Measurements from ENCODE around the gene AMFR.

DNA sequence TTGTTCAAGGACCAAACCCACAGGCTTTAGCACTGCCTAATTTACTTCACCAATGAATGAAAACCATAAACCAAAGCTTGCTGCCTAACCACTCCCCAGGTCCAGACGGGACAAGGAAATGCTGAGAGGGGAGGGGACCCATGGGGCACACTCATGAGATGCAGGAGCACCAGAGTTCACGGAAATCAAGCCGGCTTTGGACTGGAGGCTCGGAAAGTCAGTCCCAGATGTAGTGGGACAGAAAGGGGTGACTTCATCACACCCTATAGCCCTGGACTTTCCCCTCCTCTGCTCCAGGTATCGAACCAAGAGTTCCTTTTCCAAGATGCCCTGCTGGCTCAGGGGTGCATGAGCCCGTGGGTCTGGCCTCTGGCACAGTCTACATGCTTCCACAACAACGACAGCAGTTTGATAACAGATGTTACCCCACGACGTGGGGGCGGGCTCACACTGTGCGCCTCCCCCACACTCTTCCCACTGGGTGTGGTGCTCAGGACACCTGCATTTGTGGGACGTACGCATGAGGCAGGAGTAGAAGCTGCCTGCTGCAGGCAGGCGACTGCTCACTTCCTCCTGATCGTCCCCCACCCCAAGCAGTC lies 63.2 kb downstream of the AMFR start:
- TF ChIP-seq, protein P1, sequence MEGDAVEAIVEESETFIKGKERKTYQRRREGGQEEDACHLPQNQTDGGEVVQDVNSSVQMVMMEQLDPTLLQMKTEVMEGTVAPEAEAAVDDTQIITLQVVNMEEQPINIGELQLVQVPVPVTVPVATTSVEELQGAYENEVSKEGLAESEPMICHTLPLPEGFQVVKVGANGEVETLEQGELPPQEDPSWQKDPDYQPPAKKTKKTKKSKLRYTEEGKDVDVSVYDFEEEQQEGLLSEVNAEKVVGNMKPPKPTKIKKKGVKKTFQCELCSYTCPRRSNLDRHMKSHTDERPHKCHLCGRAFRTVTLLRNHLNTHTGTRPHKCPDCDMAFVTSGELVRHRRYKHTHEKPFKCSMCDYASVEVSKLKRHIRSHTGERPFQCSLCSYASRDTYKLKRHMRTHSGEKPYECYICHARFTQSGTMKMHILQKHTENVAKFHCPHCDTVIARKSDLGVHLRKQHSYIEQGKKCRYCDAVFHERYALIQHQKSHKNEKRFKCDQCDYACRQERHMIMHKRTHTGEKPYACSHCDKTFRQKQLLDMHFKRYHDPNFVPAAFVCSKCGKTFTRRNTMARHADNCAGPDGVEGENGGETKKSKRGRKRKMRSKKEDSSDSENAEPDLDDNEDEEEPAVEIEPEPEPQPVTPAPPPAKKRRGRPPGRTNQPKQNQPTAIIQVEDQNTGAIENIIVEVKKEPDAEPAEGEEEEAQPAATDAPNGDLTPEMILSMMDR (IDR thresholded peaks at IDR 0.05; ENCODE audit: low read length), result no peak
- TF ChIP-seq EZH2 (IDR thresholded peaks at IDR 0.05; ENCODE audit: borderline replicate concordance, low read length), result no peak
